NCI-H1436 treated with DMSO at 0.1 percent for 48 hours (cell line): Measurements from ENCODE around the gene AIG1.
"Not testable (repeated sequence)": the region's sequence is repeated elsewhere in the genome, so short reads cannot be mapped to it uniquely, and the experiment has no call there.

Experiments used
- DNase-seq: peaks from one replicate; lab custom pipeline; 2025; lab: John Stamatoyannopoulos, UW

The AIG1 gene

DNA sequence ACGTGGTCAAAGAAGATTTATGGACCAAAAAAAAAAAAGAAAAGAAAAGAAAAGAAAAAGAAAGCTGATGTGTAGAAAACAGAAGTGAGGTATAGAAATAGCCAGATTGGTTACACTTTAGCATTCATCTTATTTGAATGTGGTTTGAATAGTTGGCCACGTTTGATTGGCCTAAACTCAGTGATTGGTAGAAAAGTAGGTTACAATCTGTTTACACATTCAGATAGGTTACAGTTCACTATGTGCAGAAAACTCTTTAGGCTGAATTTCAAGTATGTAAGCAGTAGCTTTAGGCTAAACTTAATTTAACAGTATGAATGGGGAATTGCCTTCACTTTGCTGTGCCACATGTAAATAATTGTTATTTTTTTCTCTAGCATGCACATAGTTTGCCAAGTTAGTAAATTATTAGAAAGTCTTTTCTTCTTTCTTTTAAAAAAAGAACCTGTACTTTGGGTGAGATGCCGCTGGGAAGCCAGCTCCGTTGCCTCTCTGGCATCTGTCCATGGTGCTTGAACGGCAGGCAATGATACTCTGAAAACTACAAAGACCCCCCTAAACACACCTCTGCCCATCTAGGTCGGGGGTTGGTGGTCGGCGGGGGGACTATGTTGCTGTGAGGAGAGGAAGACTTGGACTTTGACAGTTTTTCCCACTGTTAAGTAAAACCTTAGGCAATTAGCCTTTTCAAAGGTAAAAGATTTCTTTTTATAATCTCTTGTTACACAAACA is 173.0 kb downstream of the AIG1 start:
- DNase-seq = no peak

DNA sequence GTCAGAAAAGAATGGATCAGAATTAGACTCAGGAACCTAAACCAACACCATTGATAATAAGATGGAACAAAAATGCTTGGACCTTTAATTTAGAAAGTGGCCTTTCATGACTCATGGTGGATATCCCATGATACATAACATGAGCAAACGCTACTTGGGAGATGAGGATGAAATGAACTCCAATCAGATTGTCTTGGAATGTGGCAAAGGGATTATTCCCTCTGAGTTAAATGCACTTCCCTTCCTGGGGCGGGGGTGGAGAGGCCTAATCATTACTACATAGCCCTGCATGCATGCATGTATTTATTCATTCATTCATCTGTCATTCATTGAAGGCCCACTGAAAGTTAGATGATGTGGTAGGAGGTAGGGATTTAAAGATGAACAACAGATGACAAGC is 174.0 kb downstream of the AIG1 start:
- DNase-seq = no peak

DNA sequence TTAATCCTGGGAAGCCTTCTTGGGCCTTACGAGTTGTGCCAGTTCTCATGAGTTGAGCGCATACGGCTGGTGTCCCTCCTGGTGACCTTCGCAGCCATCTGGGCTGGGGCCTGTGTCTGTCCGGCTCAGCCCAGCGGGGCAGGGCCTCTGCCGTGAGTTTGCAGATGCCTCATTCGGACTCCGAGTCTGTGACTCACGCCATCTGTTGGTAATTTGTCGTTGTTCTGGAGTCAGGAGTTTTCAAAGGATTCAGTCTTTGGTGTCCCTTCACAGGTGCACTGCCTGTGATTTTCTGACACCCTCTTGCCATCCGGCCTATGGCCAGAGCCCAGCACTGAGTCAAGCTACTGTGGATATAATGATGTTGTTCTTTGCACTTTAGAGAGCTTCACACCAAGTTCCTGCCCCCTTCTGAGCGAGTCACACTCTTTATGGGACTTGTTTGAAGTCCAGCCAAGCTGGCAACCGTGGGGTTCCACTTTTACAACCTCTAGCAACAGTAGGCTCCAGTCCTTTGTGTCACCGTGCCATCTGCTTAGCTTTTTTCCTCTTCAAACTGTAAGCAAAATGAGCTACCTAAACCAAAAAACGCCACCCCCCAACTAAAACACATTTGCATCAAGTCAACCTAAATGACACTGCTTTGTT is 175.6 kb downstream of the AIG1 start:
- DNase-seq = no peak

DNA sequence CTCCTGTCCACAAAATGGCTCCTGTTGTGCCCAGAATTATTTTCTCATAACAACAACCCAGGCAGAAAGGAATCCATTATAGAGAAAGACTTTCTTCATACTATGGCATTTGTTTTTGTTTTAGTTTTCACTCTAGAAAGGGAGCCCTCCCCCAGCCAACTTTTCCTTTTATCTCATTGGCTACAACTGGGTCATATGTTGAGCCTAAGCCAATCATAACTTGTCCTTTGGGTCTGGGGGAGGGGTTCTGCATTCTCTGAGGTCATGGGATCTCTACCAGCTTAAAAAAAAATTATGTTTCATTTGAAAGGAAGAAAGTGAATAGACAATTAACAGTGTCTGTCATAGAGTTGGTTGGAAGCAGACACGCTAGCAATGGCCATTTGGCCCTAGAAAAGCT is 177.6 kb downstream of the AIG1 start:
- no peak for DNase-seq

DNA sequence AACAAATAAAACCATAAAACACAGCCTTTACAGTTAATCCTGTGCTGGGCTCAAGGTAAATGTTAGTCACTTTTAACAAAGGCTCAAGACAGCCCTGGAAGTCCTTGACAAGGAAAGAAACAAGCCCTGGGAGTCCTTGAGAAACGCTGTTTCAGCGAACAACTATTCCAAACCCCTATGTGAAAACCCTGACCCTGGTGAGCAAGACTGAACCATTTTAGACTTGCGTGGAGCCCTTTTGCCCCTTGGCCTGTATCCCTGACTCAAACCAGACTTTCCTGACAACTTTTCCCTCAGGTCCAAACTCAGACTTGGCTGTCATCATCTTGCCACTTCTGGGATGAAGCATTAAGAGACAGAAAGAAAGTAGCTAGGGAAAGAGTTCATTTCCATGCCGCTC is 180.4 kb downstream of the AIG1 start:
- DNase-seq = no peak

DNA sequence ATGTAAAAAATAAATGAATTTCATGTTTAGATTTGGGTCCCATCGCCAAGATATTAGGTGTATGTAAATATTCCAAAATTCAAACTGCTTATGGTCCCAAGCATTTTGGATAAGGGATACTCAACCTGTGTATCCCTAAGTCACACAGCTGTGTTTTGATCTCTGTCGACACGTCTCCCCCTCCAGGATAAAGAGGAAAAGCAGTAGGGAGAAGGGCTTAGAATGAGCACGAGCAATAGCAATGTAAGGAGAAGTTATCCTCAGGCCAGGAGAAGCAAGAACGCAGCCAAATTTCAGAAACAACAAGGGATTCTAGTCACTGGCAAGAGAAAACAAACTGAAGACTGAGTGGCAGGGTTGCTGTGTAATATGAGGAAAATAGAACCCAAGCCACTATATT is 181.2 kb downstream of the AIG1 start:
- no peak for DNase-seq

DNA sequence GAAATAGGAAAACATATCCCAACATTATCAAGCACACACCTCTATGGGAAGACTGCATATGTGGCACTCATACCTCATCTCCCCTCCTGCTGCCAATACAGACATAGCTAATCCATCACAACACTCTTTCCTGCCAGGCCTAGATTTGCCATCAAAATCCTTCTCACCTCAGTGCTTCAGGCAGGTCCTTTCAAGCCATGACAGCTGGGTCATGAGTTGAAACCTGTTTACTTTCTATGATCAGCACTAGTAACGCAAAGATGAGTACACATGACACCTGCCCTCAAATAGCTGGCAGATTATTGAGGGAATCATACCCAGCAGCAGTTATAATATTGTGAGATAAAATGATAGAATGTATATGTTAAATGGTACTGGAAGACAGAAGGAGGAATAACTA is 183.1 kb downstream of the AIG1 start:
- no peak for DNase-seq

DNA sequence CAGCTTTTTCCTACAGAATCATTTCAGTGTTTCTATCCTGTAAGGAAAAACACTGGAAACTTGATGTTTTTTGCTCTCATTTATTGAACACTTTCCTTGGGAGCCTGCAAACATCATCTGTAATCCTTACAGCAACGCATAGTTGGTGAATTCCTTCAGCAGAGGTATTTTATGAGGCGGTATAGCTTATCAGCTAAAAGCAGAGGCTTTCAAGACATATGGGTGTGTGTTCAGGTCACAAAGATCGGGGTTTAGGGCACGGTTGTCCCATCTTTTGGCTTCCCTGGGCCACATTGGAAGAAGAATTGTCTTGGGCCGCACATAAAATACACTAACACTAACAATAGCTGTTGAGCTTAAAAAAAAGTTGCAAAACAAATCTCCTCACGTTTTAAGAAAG is 185.0 kb downstream of the AIG1 start:
- DNase-seq = no peak

DNA sequence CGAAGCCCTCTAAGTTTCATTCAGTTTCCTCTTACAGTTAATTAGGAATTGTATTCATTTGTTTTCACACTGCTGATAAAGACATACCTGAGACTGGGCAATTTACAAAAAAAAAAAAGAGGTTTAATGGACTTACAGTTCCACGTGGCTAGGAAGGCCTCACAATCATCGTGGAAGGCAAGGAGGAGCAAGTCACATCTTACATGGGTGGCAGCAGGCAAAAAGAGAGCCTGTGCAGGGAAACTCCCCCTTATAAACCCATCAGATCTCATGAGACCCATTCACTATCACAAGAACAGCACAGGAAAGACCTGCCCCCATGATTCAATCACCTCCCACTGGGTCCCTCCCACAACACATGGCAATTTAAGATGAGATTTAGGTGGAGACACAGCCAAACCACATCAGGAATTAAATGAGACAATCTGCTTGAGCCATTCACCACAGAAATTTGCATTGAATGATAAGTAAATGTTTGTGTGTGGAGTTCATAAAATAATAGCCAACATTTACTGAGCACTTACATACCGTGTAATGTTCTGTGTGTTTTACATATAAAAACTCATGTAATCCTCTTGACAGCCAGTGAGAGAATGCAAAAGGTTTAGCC is 185.6 kb downstream of the AIG1 start:
- not testable (repeated sequence) for DNase-seq

DNA sequence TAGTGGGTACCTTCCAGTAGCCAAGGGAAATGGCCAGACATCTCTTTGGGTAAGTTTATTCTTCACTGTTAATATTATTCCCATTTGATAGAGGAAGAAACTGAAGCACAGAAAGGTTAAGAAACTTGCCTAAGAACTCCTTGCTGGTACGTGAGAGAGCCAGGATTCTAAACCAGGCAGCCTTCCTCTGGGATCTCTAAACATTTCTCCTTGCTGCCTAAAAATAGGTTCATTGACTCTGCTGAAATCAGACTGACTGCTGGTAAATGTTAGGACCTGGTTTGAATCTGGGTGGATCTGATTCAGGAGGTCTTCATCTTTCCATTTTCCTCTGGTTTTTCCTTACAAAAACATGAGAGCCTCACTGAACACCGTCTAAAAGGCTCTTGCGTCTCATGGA is 186.9 kb downstream of the AIG1 start:
- DNase-seq = no peak

DNA sequence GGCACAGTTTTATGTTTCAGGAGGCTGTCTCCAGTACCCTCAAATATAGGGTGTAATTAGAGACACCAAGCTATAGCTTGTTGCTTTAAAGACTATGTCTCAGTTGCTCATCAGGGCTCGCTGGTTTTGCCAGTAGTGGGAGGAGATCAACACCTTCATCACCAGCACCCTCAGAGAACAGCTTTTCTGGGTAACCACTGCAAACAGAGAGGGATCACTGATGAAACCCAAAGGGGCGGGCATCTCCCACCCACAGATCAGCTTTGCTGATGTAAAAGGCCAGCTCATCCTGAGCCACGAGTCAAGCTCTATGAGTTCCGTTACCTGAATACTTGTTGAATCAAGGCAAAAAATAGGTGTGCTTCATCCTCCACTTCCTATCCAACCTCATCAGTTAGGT is 187.7 kb downstream of the AIG1 start:
- no peak for DNase-seq

DNA sequence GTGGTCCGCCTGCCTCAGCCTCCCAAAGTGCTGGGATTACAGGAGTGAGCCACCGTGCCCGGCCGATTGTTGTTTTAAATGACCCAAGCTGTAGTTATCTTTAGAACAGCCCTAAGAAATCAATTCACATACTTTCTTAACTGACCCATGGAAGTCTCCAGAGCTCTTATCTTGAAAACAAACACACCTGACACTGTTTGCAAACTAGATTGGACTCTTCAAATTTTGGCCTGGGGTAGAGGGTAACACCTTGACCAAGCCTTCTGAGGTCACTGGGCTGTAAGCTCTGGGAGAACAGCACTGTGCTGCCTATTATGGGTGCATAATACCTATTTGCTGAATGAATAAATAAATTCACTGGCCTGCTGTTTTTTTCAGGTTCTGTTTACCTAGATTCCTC is 190.6 kb downstream of the AIG1 start:
- DNase-seq = no peak

DNA sequence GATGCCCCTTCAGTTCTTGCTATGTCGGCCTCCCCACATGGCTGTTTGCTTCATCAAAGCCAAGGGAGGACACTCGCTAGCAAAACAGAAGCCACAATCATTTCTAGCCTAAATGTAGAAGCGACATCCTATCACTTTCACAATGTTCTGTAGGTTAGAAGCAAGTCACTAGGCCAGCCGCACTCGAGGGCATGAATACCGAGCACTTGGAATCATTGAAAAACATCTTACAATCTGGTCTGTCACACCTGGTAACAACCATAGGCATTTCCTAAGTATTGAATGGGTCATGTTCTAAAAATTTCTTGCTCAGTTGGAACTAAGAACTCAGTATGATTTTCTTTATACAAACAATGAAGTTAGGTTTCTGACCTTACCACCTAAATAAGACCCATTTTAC is 192.3 kb downstream of the AIG1 start:
- DNase-seq = no peak

DNA sequence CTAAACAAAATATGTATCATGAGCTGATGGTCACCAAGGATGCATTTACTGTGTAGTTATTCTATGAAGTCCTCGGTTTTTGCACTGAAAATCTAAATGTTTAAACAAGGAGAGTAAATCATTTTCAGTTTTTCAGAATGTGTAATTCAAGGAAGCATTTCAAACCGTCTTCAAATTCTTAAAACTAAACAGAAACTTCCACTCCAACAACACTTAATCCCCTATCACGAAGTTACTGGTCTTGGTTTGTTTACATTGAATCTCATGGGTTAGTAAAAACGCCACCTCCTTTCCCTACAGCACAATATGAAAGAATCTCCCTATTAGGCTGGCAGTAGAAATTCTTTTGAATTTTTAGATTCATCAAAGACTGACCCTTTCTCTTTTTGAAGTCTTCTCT is 192.9 kb downstream of the AIG1 start:
- no peak for DNase-seq

DNA sequence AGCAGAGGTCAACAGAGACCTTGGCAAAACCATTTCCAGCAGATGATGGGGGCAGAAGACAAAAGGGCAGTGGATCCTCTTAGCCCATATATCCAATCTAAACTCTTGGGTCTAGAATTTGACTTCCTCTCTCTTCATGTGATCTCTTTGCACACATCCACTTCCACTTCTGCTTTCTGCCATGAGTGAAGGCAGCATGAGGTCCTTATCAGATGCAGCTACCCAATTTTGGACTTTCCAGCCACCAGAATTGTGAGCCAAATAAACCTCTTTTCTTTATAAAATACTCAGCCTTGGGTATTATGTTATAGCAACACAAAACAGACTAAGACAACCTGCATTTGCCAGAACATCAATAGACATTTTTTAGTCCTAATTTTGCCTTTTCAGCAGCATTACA is 198.3 kb downstream of the AIG1 start:
- DNase-seq = no peak

DNA sequence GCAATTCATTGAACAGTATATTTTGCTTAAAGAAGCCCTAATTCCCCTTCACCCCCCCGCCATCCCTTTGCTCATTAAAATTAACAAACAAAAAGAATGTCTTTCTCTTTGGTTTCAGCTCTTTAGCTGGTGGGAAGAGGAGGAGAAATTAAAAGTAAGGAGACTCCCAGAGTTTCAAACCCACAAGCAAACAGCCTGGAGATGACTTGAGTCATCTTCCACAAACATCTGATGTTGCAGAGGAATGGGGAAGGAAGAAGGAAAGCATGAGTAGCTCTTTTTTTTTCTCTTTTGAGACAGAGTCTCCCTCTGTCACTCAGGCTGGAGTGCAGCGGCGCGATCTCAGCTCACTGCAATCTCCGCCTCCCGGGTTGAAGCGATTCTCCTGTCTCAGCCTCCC is 200.2 kb downstream of the AIG1 start:
- no peak for DNase-seq

DNA sequence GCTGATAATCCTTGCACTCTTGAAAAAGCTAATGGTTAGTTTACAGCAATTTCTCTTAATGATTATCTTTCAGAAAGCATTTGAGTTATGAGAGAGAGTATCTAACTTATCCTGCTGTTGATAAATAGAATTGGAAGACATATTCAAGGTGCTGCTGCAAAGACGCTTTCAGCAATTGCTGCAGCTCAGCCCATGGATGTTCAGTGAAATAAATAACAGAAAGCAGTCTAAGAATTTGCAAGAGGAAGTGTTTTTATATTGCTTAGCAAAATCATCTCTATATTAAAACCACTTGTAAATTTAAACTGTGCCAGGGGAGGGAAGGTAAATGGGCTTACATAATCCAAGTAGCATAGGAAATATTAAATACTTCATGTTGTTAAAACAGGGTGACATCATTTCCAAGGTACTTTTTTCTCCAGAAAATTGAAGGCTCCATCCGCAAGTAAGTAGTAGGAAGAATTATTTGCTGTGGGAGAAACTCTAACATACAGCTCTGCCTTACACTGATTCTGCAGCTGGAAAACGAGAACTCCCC is 201.3 kb downstream of the AIG1 start:
- DNase-seq = no peak

DNA sequence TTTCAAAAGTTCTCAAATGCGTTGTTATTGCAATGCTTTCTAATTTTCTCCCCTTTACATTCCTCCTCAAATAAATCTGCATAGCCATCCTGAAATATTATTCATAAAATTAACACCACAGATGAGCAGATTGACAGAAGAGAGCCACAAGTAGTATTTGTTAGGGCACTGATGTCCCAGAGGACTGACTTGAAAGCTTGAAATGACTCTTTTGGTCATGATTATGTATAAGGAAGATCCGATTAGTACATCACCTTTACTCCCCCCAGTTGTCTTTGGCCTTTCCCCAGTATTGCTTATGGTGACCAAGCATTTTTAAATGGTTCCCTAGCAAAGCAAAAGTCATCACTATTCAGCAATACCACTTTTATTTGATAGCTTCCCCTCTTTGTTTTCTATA is 202.2 kb downstream of the AIG1 start:
- no peak for DNase-seq

DNA sequence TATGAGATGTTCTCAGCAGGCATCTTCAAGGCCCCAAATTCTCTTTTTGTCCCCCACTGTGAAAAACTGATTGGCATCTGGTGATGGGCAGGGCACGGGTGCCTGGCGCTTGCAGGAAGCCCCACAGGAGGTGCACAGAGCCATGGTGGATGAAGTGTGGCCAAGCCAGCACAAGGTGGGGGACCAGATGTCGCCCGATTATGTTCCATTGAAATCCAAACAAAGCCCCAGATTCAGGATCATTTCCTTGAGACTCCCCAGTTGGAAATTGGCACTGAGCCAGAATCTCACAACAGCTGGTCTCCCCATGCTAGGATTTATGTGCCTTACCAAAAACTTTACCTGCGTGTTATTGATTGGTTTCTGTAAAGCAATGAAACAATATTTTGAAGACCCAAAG is 203.7 kb downstream of the AIG1 start:
- no peak for DNase-seq

DNA sequence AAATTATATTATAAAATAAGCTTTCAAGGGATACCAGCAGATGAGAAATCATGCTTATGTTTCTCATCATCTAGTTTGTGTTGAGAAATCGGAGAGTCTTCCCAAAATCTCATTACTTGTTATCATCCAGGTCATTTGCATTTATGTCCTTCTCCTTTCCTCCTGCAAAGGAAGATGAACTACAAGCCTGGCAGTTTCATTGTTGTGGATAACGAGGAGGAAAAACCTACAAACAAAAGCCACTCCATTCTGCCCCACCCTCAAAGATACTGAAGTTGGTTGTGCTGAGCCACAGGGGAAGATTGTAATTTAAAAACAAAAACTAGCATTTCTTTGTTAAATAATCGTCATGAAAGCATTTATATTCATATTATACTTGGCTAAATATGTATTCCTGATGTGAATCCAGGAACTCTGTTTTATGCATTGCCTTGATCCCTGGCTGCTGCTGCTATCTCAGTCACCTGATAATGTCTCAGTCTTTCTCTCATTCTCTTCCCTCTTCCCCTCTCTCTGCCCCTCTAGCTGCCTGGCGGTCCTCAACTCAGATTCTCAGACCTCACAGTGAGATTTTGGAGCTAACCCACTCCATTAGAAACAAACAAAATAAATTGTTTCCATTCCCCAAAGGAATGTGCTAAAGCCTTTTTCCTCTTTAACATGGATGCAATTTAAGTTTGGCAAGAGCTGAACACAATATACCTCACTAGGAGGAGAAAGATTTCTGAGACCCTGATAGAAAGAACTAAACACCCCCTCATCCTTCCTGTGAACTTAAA is 204.5 kb downstream of the AIG1 start:
- DNase-seq = no peak

DNA sequence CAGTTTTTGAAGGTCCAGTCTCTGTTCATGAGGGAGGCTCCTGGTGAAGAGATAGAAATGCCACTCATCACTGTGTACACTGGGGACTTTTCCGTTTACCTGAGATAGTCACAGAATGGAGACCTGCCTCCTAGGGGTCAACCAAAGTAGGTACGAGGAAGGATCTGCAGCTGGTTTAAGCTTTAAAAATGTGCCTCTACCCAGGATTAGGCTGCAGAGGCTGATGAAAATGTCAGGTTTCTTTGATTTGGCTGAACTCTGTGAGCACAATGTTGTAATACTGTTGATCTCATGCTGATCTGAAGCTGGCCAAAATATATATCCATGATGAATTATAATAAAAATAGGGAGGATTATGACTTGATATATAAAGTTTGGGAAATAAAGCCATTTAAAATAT is 207.1 kb downstream of the AIG1 start:
- DNase-seq = no peak

DNA sequence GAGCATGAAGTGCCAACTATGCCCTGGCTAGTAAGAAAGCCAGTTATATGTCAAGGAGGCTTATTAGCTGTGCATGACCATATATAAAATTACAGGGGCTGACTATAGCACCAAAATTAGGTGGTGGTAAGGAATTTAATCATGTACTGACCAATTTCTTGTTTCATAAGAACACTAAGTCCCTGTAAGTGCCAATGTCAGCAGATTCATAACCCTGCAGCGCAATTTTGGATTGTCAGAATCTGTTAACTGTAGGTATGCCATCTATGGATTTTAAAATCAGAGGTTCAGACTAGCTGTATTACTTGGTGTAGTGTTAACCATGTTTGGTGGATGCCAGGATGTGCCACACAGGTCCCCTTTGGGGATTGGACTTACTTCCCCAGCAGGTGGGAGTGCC is 207.8 kb downstream of the AIG1 start:
- no peak for DNase-seq

DNA sequence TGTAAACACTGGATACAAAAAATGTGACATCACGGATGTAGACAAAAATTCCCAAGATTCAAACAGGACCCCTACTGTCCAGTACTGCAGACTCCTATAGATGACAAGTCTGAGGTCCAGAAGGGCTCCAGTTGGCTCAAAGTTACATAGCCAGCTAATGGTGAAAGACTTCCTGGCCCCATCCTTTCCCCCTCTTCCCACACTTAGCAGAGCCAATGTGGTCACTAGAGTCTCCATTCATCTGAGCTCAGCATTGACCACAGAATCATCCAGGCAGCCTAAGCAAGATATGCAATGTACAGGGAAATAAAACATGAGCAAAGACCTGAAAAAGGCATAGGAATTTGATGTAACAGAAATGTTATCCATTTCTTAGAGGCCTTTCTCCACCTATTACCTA is 209.3 kb downstream of the AIG1 start:
- DNase-seq = no peak
